SU-DHL-6 (cell line): ENCODE measurements around the gene BCO1.
A peak's percentile ranks its signal among the peaks of the same experiment; 100 is the strongest.

ENCODE experiments used
- EZH2phosphoT487 ChIP-seq: fragments of 200-600 bp; sonication (generic), shearing (Covaris generic); conservative IDR thresholded peaks from 2 replicates; pipeline ENCODE4 v1.6.1; 2018; ENCODE audit warnings: mild to moderate bottlenecking, antibody characterized with exemption, low read length, moderate library complexity, mixed read lengths
- TF ChIP-seq, protein P1 (sequence below): fragments of 200-600 bp; sonication (generic); IDR thresholded peaks from one replicate; pipeline ENCODE4 v1.5.1; 2017; ENCODE audit warnings: antibody characterized with exemption, mild to moderate bottlenecking, low read length, moderate library complexity; ENCODE audit not compliant: insufficient read depth, poor library complexity, severe bottlenecking

DNA sequence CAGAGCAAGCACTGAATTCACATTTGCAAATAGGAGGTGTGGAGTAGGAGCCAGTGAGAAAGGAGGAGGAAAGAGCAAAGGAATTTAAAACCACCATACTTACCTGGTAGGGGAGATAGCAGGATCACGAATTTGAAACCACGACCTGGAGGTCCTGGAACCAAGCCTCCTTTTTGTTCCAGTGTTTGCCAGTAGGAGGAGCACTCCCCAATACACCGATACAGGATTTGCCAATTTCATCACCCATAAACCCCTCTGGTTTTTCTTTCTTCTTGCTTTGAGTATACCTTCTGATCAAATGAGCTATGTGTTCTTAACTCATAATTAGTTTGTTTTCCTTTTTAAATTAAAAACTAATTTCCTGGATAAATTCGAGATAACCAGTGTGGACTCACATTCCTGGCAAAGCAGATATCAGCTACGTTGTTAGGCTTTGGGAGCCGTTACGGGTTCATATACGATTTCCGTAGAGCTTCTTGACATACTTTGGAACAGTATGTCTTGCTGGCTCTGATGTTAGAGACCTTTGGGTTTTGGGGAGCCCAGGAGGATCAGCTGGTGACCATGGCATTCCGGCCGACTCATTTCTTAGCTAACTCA, 22.7 kb downstream of the BCO1 start:
- TF ChIP-seq, protein P1, sequence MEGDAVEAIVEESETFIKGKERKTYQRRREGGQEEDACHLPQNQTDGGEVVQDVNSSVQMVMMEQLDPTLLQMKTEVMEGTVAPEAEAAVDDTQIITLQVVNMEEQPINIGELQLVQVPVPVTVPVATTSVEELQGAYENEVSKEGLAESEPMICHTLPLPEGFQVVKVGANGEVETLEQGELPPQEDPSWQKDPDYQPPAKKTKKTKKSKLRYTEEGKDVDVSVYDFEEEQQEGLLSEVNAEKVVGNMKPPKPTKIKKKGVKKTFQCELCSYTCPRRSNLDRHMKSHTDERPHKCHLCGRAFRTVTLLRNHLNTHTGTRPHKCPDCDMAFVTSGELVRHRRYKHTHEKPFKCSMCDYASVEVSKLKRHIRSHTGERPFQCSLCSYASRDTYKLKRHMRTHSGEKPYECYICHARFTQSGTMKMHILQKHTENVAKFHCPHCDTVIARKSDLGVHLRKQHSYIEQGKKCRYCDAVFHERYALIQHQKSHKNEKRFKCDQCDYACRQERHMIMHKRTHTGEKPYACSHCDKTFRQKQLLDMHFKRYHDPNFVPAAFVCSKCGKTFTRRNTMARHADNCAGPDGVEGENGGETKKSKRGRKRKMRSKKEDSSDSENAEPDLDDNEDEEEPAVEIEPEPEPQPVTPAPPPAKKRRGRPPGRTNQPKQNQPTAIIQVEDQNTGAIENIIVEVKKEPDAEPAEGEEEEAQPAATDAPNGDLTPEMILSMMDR: peak; percentile 45
- no peak for TF ChIP-seq EZH2phosphoT487
